ENCODE results near the gene ZNRF4.

- no peak for TF ChIP-seq ZNF274 (IDR thresholded peaks at IDR 0.05; ENCODE audit: low read depth, low read length)
- no peak for TF ChIP-seq SUZ12 (IDR thresholded peaks at IDR 0.05; ENCODE audit: extremely low read depth, insufficient read depth, insufficient read length)
Observed at GRCh38 chr19:5466072-5466471, 10.9 kb downstream of the ZNRF4 start.

All from NT2/D1 (cell line).